Measurements from ENCODE around the gene HAUS5. TPM values are rescaled to one million over a fixed set of nuclear protein-coding genes. Genes with fewer than 3 reads are reported as not detected.

Gene HAUS5
- total and polyA plus RNA-seq, 2 of the 8 experiments (the other 6 are each of a cell fraction or from before 2014, with no cell fraction given) = 13.8 to 25.7 TPM

- TF ChIP-seq CBX8 (IDR thresholded peaks at IDR 0.05; ENCODE audit: borderline replicate concordance, low read depth, low read length) (no peak), KDM1A (IDR thresholded peaks at IDR 0.05; ENCODE audit: borderline replicate concordance, low read length) (no peak), POLR2A (IDR thresholded peaks at IDR 0.05; ENCODE audit: control extremely low read depth in 1 of 2, low read depth in 2 of 2, low read length in 2 of 2) (peak in 1 of 2 experiments; percentile 90; a peak in 2 of 3 replicates), NRF1 (IDR thresholded peaks at IDR 0.05; ENCODE audit: low read depth, low read length) (no peak), CHD1 (IDR thresholded peaks at IDR 0.05; ENCODE audit: low read depth, low read length) (no peak), TAF1 (IDR thresholded peaks at IDR 0.05; ENCODE audit: low read depth, low read length) (peak; percentile 84), HDAC6 (IDR thresholded peaks at IDR 0.05; ENCODE audit: low read depth, low read length) (no peak), GABPA (IDR thresholded peaks at IDR 0.05; ENCODE audit: borderline replicate concordance, insufficient read depth, low read length) (no peak), EP300 (IDR thresholded peaks at IDR 0.05; ENCODE audit: borderline replicate concordance in 1 of 2, low read depth in 2 of 2, low read length in 2 of 2) (no peak), SIRT6 (IDR thresholded peaks at IDR 0.05; ENCODE audit: low read length) (no peak), MAFK (IDR thresholded peaks at IDR 0.05; ENCODE audit: low read depth, low read length) (no peak), SP1 (IDR thresholded peaks at IDR 0.05; ENCODE audit: low read depth, low read length) (peak; percentile 63; the same call in 1 of the 2 replicates), CEBPB (IDR thresholded peaks at IDR 0.05; ENCODE audit: low read depth, low read length) (peak; percentile 9; the same call in 1 of the 2 replicates), RBBP5 (IDR thresholded peaks at IDR 0.05; ENCODE audit: borderline replicate concordance, low read depth, low read length) (peak; percentile 48; the same call in 1 of the 2 replicates), JUND (IDR thresholded peaks at IDR 0.05; ENCODE audit: low read length) (peak; percentile 100), JUN (IDR thresholded peaks at IDR 0.05; ENCODE audit: low read depth, low read length) (peak; percentile 95)
- TF ChIP-seq, protein P1, sequence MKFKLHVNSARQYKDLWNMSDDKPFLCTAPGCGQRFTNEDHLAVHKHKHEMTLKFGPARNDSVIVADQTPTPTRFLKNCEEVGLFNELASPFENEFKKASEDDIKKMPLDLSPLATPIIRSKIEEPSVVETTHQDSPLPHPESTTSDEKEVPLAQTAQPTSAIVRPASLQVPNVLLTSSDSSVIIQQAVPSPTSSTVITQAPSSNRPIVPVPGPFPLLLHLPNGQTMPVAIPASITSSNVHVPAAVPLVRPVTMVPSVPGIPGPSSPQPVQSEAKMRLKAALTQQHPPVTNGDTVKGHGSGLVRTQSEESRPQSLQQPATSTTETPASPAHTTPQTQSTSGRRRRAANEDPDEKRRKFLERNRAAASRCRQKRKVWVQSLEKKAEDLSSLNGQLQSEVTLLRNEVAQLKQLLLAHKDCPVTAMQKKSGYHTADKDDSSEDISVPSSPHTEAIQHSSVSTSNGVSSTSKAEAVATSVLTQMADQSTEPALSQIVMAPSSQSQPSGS (IDR thresholded peaks at IDR 0.05; ENCODE audit: low read length) = peak; percentile 88
- TF ChIP-seq, protein P2, sequence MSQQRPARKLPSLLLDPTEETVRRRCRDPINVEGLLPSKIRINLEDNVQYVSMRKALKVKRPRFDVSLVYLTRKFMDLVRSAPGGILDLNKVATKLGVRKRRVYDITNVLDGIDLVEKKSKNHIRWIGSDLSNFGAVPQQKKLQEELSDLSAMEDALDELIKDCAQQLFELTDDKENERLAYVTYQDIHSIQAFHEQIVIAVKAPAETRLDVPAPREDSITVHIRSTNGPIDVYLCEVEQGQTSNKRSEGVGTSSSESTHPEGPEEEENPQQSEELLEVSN (IDR thresholded peaks at IDR 0.05) = peak; percentile 93
- TF ChIP-seq, protein P3, sequence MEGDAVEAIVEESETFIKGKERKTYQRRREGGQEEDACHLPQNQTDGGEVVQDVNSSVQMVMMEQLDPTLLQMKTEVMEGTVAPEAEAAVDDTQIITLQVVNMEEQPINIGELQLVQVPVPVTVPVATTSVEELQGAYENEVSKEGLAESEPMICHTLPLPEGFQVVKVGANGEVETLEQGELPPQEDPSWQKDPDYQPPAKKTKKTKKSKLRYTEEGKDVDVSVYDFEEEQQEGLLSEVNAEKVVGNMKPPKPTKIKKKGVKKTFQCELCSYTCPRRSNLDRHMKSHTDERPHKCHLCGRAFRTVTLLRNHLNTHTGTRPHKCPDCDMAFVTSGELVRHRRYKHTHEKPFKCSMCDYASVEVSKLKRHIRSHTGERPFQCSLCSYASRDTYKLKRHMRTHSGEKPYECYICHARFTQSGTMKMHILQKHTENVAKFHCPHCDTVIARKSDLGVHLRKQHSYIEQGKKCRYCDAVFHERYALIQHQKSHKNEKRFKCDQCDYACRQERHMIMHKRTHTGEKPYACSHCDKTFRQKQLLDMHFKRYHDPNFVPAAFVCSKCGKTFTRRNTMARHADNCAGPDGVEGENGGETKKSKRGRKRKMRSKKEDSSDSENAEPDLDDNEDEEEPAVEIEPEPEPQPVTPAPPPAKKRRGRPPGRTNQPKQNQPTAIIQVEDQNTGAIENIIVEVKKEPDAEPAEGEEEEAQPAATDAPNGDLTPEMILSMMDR (IDR thresholded peaks at IDR 0.05; ENCODE audit: control extremely low read depth in 1 of 3, insufficient read depth in 1 of 3, low read depth in 1 of 3, low read length in 3 of 3) = no peak
Observed at GRCh38 chr19:35612559-35613321, at the start of gene HAUS5 (continued).
